Vagina (tissue), 2 donors: ENCODE data around the gene TFRC.

Source experiments
- CTCF ChIP-seq, 3 experiments: fragments of 450-650 bp in 2 of 3; fragments of 200-600 bp in 1 of 3; sonication (generic) in 1 of 3; IDR thresholded peaks; one replicate each; pipeline ENCODE4 v1.5.1; 2017 to 2019; ENCODE audit warnings: antibody characterized with exemption in 3 of 3, mild to moderate bottlenecking in 2 of 3, moderate library complexity in 2 of 3
- POLR2A ChIP-seq, 2 donors: fragments of 450-650 bp; IDR thresholded peaks; one replicate each; pipeline ENCODE4 v1.6.1; 2017; ENCODE audit warnings: antibody characterized with exemption in 2 of 2, mild to moderate bottlenecking in 2 of 2, moderate library complexity in 2 of 2
- POLR2AphosphoS5 ChIP-seq, 2 donors: sonication (generic); formaldehyde crosslinking; IDR thresholded peaks; one replicate each; pipeline ENCODE4 v1.9.0; 2017; ENCODE audit warnings: antibody characterized with exemption in 2 of 2, mild to moderate bottlenecking in 2 of 2, low read depth in 1 of 2; ENCODE audit not compliant: insufficient read depth in 1 of 2

DNA sequence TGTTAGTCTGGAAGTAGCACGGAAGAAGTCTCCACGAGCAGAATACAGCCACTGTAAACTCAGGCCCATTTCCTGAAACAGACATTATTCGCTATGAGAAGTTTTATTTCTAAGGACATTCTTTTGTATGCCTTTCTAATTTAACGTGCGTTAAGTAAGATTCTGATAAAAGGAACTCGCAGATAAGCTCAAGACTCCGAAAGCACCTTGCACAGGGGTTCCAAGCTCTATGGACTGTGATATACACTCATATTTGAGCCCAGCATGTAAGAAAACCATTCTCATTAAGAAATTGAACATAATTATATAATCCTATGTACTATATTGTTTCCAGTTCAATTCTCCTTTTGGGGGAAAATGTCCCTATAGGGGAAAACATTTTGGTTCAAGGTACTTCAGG is 28.4 kb downstream of the TFRC start:
- TF ChIP-seq CTCF (IDR thresholded peaks at IDR 0.05) (no peak), POLR2AphosphoS5 (IDR thresholded peaks at IDR 0.05; ENCODE audit: insufficient read depth in 1 of 2, low read depth in 1 of 2) (no peak), POLR2A (IDR thresholded peaks at IDR 0.05) (no peak)
